ENCODE results near the gene ZNF275. TPM values are rescaled to one million over a fixed set of nuclear protein-coding genes. Genes with fewer than 3 reads are reported as not detected.

ZNF275 gene
- total RNA-seq, 2 experiments from 2014 or later: 10.5 to 11.3 TPM

DNA sequence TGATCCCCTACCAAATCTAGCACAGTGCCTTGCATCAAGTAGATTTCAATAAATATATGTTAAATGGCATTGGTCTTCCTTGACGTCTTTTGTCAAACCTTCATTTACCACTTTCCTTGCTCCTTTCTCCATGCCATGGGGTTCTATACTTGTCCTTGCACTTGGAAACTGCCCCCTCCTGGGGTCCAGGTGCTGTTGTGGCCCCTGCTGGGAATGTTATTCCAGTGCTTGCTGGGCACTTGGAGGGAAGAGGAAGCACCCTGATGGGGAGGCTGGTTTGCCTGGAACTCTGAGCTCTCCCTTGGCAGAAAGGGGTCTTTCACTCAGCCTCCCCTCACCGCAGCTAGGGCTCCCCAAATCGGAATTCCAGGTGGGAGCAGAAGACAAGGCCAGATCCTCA lies 18.9 kb downstream of the ZNF275 start:
- H3K36me3 Mint-ChIP-seq (ENCODE audit: low read depth): peaks cover 42% of the 10 kb centered on the region
- no peak for TF ChIP-seq CTCF (IDR thresholded peaks at IDR 0.05)
- ChIA-PET CTCF (no interaction called here), POLR2A (no interaction called here)
- H3K4me1 Mint-ChIP-seq (ENCODE audit: low read depth): no peaks in the 10 kb centered on the region
- peaks cover 0 to 9% of the 10 kb centered on the region in 2 experiments for H3K9me3 ChIP-seq (ENCODE audit: control insufficient read depth in 1 of 2, insufficient read depth in 1 of 2, low read length in 2 of 2)
- H3K4me1 ChIP-seq (ENCODE audit: insufficient read depth, low read length): no peaks in the 10 kb centered on the region
- H3K4me3 Mint-ChIP-seq: no peak overlapping the region
- no peak overlapping the region for H3K27ac Mint-ChIP-seq
- H3K36me3 ChIP-seq (ENCODE audit: insufficient read depth, low read length): peaks cover 17% of the 10 kb centered on the region
- H3K27me3 Mint-ChIP-seq: no peaks in the 10 kb centered on the region
- H3K4me3 ChIP-seq (ENCODE audit: low read length): no peak overlapping the region
- DNase-seq: no peak
- no peaks in the 10 kb centered on the region for H3K27me3 ChIP-seq (ENCODE audit: control insufficient read depth in 1 of 2, insufficient read depth in 2 of 2, low read length in 2 of 2)
- intact Hi-C loops (cut with DNase I, micrococcal nuclease): no loop called here
- H3K27ac ChIP-seq (ENCODE audit: low read depth in 1 of 2, low read length in 2 of 2): no peak overlapping the region
- no peak for ATAC-seq (ENCODE audit: poor library complexity)
- no peaks in the 10 kb centered on the region for H3K9me3 Mint-ChIP-seq

DNA sequence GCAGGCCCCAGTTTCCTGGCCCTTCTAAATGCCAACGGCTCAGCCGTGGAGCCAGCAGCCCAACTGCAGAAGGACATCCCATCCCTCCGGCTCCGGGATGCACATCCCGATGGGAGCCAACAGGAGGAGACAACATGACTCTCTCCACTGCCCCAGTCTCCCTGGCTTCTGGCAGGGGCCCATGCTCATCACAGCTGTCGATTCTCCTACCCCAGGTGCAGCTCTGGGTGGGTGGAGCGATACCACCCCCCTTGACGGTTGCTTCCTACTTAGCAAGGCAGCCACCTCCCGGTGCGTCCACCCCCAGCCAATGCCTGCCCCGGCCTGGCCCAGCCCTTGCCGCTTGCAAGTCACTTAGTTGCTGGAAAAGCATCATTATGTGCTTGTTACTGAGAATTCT lies 19.5 kb downstream of the ZNF275 start:
- H3K27ac Mint-ChIP-seq: no peak overlapping the region
- no peaks in the 10 kb centered on the region for H3K9me3 Mint-ChIP-seq
- H3K4me3 Mint-ChIP-seq: no peak overlapping the region
- intact Hi-C loops (cut with DNase I, micrococcal nuclease): no loop called here
- Histone ChIP-seq H3K9me3 (ENCODE audit: control insufficient read depth in 1 of 2, insufficient read depth in 1 of 2, low read length in 2 of 2) (peaks cover 0 to 15% of the 10 kb centered on the region in 2 experiments), H3K4me1 (ENCODE audit: insufficient read depth, low read length) (no peaks in the 10 kb centered on the region), H3K27ac (ENCODE audit: low read depth in 1 of 2, low read length in 2 of 2) (no peak overlapping the region), H3K36me3 (ENCODE audit: insufficient read depth, low read length) (peaks cover 12% of the 10 kb centered on the region), H3K27me3 (ENCODE audit: control insufficient read depth in 1 of 2, insufficient read depth in 2 of 2, low read length in 2 of 2) (no peaks in the 10 kb centered on the region), H3K4me3 (ENCODE audit: low read length) (no peak overlapping the region)
- no peak for TF ChIP-seq CTCF (IDR thresholded peaks at IDR 0.05)
- no peaks in the 10 kb centered on the region for H3K27me3 Mint-ChIP-seq
- DNase-seq (no peak), ATAC-seq (ENCODE audit: poor library complexity) (no peak)
- H3K4me1 Mint-ChIP-seq (ENCODE audit: low read depth): no peaks in the 10 kb centered on the region
- H3K36me3 Mint-ChIP-seq (ENCODE audit: low read depth): peaks cover 36% of the 10 kb centered on the region
- POLR2A ChIA-PET: no interaction called here
- CTCF ChIA-PET: no interaction called here

GRCh38 chrX:153357877-153358276 lies 23.9 kb downstream of the ZNF275 start:
- Mint-ChIP-seq H3K9me3 (no peaks in the 10 kb centered on the region), H3K36me3 (ENCODE audit: low read depth) (peaks cover 9% of the 10 kb centered on the region), H3K4me1 (ENCODE audit: low read depth) (no peaks in the 10 kb centered on the region), H3K4me3 (no peak overlapping the region), H3K27me3 (no peaks in the 10 kb centered on the region), H3K27ac (no peak overlapping the region)
- H3K27ac ChIP-seq (ENCODE audit: low read depth in 1 of 2, low read length in 2 of 2): no peak overlapping the region
- POLR2A ChIA-PET: no interaction called here
- no peaks in the 10 kb centered on the region for H3K27me3 ChIP-seq (ENCODE audit: control insufficient read depth in 1 of 2, insufficient read depth in 2 of 2, low read length in 2 of 2)
- intact Hi-C loops (cut with DNase I, micrococcal nuclease): no loop called here
- H3K9me3 ChIP-seq (ENCODE audit: control insufficient read depth in 1 of 2, insufficient read depth in 1 of 2, low read length in 2 of 2): peaks cover 0 to 15% of the 10 kb centered on the region in 2 experiments
- H3K4me3 ChIP-seq (ENCODE audit: low read length): no peak overlapping the region
- H3K36me3 ChIP-seq (ENCODE audit: insufficient read depth, low read length): no peaks in the 10 kb centered on the region
- H3K4me1 ChIP-seq (ENCODE audit: insufficient read depth, low read length): no peaks in the 10 kb centered on the region
- CTCF ChIA-PET: no interaction called here
- TF ChIP-seq CTCF (IDR thresholded peaks at IDR 0.05): no peak
- ATAC-seq (ENCODE audit: poor library complexity) (no peak), DNase-seq (no peak)
